ENCODE results near the gene CABP4.

DNA sequence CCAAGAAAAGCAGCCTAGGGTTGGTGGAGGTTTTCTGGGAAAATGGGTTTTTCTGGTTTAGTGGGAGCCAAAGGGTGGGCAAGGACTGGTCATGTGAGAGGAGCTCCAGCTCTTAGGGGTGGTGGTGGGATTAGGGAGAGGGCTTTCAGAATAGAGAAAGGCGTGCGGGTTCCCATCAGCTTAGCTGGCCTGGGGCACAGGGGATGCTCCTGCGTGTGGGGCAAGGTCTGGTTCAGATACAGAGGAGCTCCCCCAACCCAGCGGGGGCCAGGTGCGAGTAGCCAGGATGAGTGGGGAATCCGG is 13.3 kb downstream of the CABP4 start:
- TF ChIP-seq, protein P1, sequence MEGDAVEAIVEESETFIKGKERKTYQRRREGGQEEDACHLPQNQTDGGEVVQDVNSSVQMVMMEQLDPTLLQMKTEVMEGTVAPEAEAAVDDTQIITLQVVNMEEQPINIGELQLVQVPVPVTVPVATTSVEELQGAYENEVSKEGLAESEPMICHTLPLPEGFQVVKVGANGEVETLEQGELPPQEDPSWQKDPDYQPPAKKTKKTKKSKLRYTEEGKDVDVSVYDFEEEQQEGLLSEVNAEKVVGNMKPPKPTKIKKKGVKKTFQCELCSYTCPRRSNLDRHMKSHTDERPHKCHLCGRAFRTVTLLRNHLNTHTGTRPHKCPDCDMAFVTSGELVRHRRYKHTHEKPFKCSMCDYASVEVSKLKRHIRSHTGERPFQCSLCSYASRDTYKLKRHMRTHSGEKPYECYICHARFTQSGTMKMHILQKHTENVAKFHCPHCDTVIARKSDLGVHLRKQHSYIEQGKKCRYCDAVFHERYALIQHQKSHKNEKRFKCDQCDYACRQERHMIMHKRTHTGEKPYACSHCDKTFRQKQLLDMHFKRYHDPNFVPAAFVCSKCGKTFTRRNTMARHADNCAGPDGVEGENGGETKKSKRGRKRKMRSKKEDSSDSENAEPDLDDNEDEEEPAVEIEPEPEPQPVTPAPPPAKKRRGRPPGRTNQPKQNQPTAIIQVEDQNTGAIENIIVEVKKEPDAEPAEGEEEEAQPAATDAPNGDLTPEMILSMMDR (IDR thresholded peaks at IDR 0.05; ENCODE audit: extremely low read depth in 1 of 2, insufficient read depth in 1 of 2, low read depth in 1 of 2, low read length in 2 of 2), result no peak
- TF ChIP-seq POLR2AphosphoS5 (IDR thresholded peaks at IDR 0.05; ENCODE audit: insufficient read depth, low read depth, low read length) (no peak), POLR2A (IDR thresholded peaks at IDR 0.05; ENCODE audit: low read depth, low read length) (no peak), JUN (IDR thresholded peaks at IDR 0.05; ENCODE audit: borderline replicate concordance, insufficient read depth, insufficient read length, low read depth) (no peak)
- TF ChIP-seq, protein P2, sequence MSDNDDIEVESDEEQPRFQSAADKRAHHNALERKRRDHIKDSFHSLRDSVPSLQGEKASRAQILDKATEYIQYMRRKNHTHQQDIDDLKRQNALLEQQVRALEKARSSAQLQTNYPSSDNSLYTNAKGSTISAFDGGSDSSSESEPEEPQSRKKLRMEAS (IDR thresholded peaks at IDR 0.05; ENCODE audit: insufficient read depth, insufficient read length), result no peak
